ENCODE results near the gene SLC27A5.

GRCh38 chr19:58556622-58557220, 44.9 kb upstream of the SLC27A5 start:
- TF ChIP-seq POLR2AphosphoS5 (IDR thresholded peaks at IDR 0.05; ENCODE audit: insufficient read depth, low read depth, low read length) (no peak), CTCF (IDR thresholded peaks at IDR 0.05; ENCODE audit: extremely low read depth in 1 of 2, insufficient read depth in 1 of 2, low read depth in 1 of 2, low read length in 2 of 2) (no peak), EZH2 (IDR thresholded peaks at IDR 0.05; ENCODE audit: borderline replicate concordance, low read depth, low read length, severe bottlenecking) (no peak), POLR2A (IDR thresholded peaks at IDR 0.05; ENCODE audit: low read depth, low read length) (no peak)

Measured in endothelial cell of umbilical vein (primary cell).